Measurements from ENCODE around the gene CBLIF. TPM values are rescaled to one million over a fixed set of nuclear protein-coding genes. Genes with fewer than 3 reads are reported as not detected.

The CBLIF gene
- total RNA-seq, 1 donor from 2014 or later = not detected

- peak within 1 kb of the TSS; percentile 74 to 75 for H3K4me3 ChIP-seq
- peaks cover 12% of the 10 kb centered on the region for H3K4me1 ChIP-seq
- no peaks in the 10 kb centered on the region for H3K9me3 ChIP-seq
- no peak for TF ChIP-seq POLR2A (IDR thresholded peaks at IDR 0.05)
- peak; percentile 69 to 74 for TF ChIP-seq POLR2AphosphoS5 (IDR thresholded peaks at IDR 0.05; ENCODE audit: insufficient read depth in 1 of 2, low read depth in 1 of 2)
- H3K36me3 ChIP-seq = peaks cover 0 to 19% of the 10 kb centered on the region in 2 donors
- intact Hi-C loops (cut with DNase I) = no loop called here
- no peaks in the 10 kb centered on the region for H3K27me3 ChIP-seq
- no peak for DNase-seq (ENCODE audit: extremely low spot score in 2 of 2)
- H3K27ac ChIP-seq = peak within 1 kb of the TSS; percentile 80
Observed at GRCh38 chr11:59810189-59810910, 34.9 kb downstream of the CBLIF start, which contains the start of gene MRPL16. MRPL16 (minus strand) TSS chr11:59810778; CDS start chr11:59810658, 120 bp downstream.

- H3K27ac ChIP-seq = no peak overlapping the region
- intact Hi-C loops (cut with DNase I) = loop anchor here (10.0 kb wide), 1 partner anchor 132 kb away; no protein-coding TSS in a partner anchor
- H3K4me3 ChIP-seq = no peak overlapping the region
- H3K4me1 ChIP-seq = peaks cover 12% of the 10 kb centered on the region
- DNase-seq (ENCODE audit: extremely low spot score in 2 of 2) = no peak
- no peaks in the 10 kb centered on the region for H3K9me3 ChIP-seq
- no peaks in the 10 kb centered on the region for H3K27me3 ChIP-seq
- TF ChIP-seq CTCF (IDR thresholded peaks at IDR 0.05) (no peak), POLR2A (IDR thresholded peaks at IDR 0.05) (no peak), POLR2AphosphoS5 (IDR thresholded peaks at IDR 0.05; ENCODE audit: insufficient read depth in 1 of 2, low read depth in 1 of 2) (no peak)
- H3K36me3 ChIP-seq = peaks cover 0 to 30% of the 10 kb centered on the region in 2 donors
Observed at GRCh38 chr11:59807047-59807610, 38.2 kb downstream of the CBLIF start.

GRCh38 chr11:59804061-59804460 is 41.2 kb downstream of the CBLIF start:
- Histone ChIP-seq H3K36me3 (peaks cover 0 to 33% of the 10 kb centered on the region in 2 donors), H3K9me3 (no peaks in the 10 kb centered on the region), H3K4me3 (no peak overlapping the region), H3K27me3 (no peaks in the 10 kb centered on the region), H3K27ac (no peak overlapping the region), H3K4me1 (no peaks in the 10 kb centered on the region)
- TF ChIP-seq CTCF (IDR thresholded peaks at IDR 0.05) = no peak
- no peak for TF ChIP-seq POLR2A (IDR thresholded peaks at IDR 0.05)
- no peak for TF ChIP-seq POLR2AphosphoS5 (IDR thresholded peaks at IDR 0.05; ENCODE audit: insufficient read depth in 1 of 2, low read depth in 1 of 2)
- intact Hi-C loops (cut with DNase I) = loop anchor here (10.0 kb wide), 1 partner anchor 129 kb away; no protein-coding TSS in a partner anchor
- DNase-seq (ENCODE audit: extremely low spot score in 2 of 2) = no peak

GRCh38 chr11:59802639-59803176 is 42.6 kb downstream of the CBLIF start:
- H3K4me1 ChIP-seq = no peaks in the 10 kb centered on the region
- no peak overlapping the region for H3K4me3 ChIP-seq
- H3K36me3 ChIP-seq = peaks cover 0 to 44% of the 10 kb centered on the region in 2 donors
- no peak for DNase-seq (ENCODE audit: extremely low spot score in 2 of 2)
- TF ChIP-seq POLR2AphosphoS5 (IDR thresholded peaks at IDR 0.05; ENCODE audit: insufficient read depth in 1 of 2, low read depth in 1 of 2) (peak in 1 of 2 donors; percentile 56), POLR2A (IDR thresholded peaks at IDR 0.05) (no peak), CTCF (IDR thresholded peaks at IDR 0.05) (peak; percentile 50 to 68 (median 54))
- H3K27me3 ChIP-seq = no peaks in the 10 kb centered on the region
- no peaks in the 10 kb centered on the region for H3K9me3 ChIP-seq
- peak overlapping the region; percentile 4 for H3K27ac ChIP-seq
- intact Hi-C loops (cut with DNase I) = loop anchor here (2.0 to 10.0 kb wide), 2 partner anchors 48 to 128 kb away; partner anchors contain the start of gene STX3

- Histone ChIP-seq H3K4me3 (no peak overlapping the region), H3K27me3 (no peaks in the 10 kb centered on the region), H3K27ac (peak overlapping the region; percentile 4), H3K36me3 (peaks cover 0 to 49% of the 10 kb centered on the region in 2 donors), H3K9me3 (no peaks in the 10 kb centered on the region), H3K4me1 (no peaks in the 10 kb centered on the region)
- intact Hi-C loops (cut with DNase I) = loop anchor here (2.0 to 10.0 kb wide), 2 partner anchors 47 to 127 kb away; partner anchors contain the start of gene STX3
- DNase-seq (ENCODE audit: extremely low spot score in 2 of 2) = no peak
- TF ChIP-seq POLR2A (IDR thresholded peaks at IDR 0.05) (no peak), POLR2AphosphoS5 (IDR thresholded peaks at IDR 0.05; ENCODE audit: insufficient read depth in 1 of 2, low read depth in 1 of 2) (no peak), CTCF (IDR thresholded peaks at IDR 0.05) (no peak)
Observed at GRCh38 chr11:59801981-59802638, 43.2 kb downstream of the CBLIF start.
